GM23338 (cell line): ENCODE measurements around the gene EPB41L5. TPM values are rescaled to one million over a fixed set of nuclear protein-coding genes. Genes with fewer than 3 reads are reported as not detected.

ENCODE experiments used
- ATAC-seq: fragments of 200-7000 bp; cut with Tn5 transposase; 3 replicates; pipeline ENCODE4 v1.9.1; 2020
- DNase-seq: peaks from one replicate; pipeline ENCODE4 v3.0.0-alpha.2; 2015; ENCODE audit warnings: low spot score
- H2AFZ ChIP-seq: fragments of 200-600 bp; sonication (generic); 2 replicates; pipeline ENCODE4 v1.8.0; 2016; ENCODE audit warnings: antibody characterized with exemption, mild to moderate bottlenecking, moderate library complexity
- H3F3A ChIP-seq: fragments of 200-600 bp; sonication (generic); replicated peaks from 2 replicates; pipeline ENCODE4 v1.8.0; 2017; ENCODE audit warnings: antibody characterized with exemption, mixed run types, low read depth
- H3K27ac ChIP-seq: fragments of 200-600 bp; sonication (generic); 2 replicates; pipeline ENCODE4 v1.6.1; 2016; ENCODE audit warnings: low read depth
- H3K27me3 ChIP-seq: fragments of 200-600 bp; sonication (generic); 2 replicates; pipeline ENCODE4 v1.8.0; 2016; ENCODE audit warnings: mild to moderate bottlenecking, mixed run types, moderate library complexity; ENCODE audit not compliant: insufficient read depth
- H3K36me3 ChIP-seq: fragments of 200-600 bp; sonication (generic); 2 replicates; pipeline ENCODE4 v1.8.0; 2016; ENCODE audit warnings: mild to moderate bottlenecking; ENCODE audit not compliant: insufficient read depth
- H3K4me1 ChIP-seq: fragments of 200-600 bp; sonication (generic); 2 replicates; pipeline ENCODE4 v1.8.0; 2016; ENCODE audit warnings: mild to moderate bottlenecking, moderate library complexity; ENCODE audit not compliant: insufficient read depth
- H3K4me2 ChIP-seq: fragments of 200-600 bp; sonication (generic); 2 replicates; pipeline ENCODE4 v1.7.1; 2017; ENCODE audit warnings: mixed run types
- H3K4me3 ChIP-seq: fragments of 200-600 bp; sonication (generic); 2 replicates; pipeline ENCODE4 v1.6.1; 2016; ENCODE audit warnings: mixed run types
- H3K79me2 ChIP-seq: fragments of 200-600 bp; sonication (generic); replicated peaks from 2 replicates; pipeline ENCODE4 v1.8.0; 2017; ENCODE audit warnings: mild to moderate bottlenecking; ENCODE audit not compliant: insufficient read depth
- H3K9me2 ChIP-seq: fragments of 200-600 bp; sonication (generic); 2 replicates; pipeline ENCODE4 v1.8.0; 2017; ENCODE audit not compliant: insufficient read depth
- H4K20me1 ChIP-seq: fragments of 200-600 bp; sonication (generic); replicated peaks from 2 replicates; pipeline ENCODE4 v1.8.0; 2017; ENCODE audit warnings: mild to moderate bottlenecking; ENCODE audit not compliant: insufficient read depth
- H3K27ac Mint-ChIP-seq: 2 replicates; pipeline ENCODE4 v1.8.0; 2020; ENCODE audit warnings: inconsistent platforms, mild to moderate bottlenecking, moderate library complexity, mixed read lengths
- H3K27me3 Mint-ChIP-seq: 3 replicates; pipeline ENCODE4 v1.8.0; 2022; ENCODE audit warnings: low read depth, mild to moderate bottlenecking, moderate library complexity, mixed read lengths, inconsistent platforms; ENCODE audit not compliant: insufficient read depth, poor library complexity
- H3K36me3 Mint-ChIP-seq: 3 replicates; pipeline ENCODE4 v1.8.0; 2021; ENCODE audit warnings: low read depth, mild to moderate bottlenecking, inconsistent platforms, moderate library complexity, mixed read lengths
- H3K4me1 Mint-ChIP-seq: 3 replicates; pipeline ENCODE4 v1.8.0; 2020; ENCODE audit warnings: mild to moderate bottlenecking, inconsistent platforms, mixed read lengths
- H3K4me3 Mint-ChIP-seq: 3 replicates; pipeline ENCODE4 v1.8.0; 2021; ENCODE audit warnings: moderate library complexity, mild to moderate bottlenecking, inconsistent platforms, mixed read lengths
- H3K9me3 Mint-ChIP-seq: 3 replicates; pipeline ENCODE4 v1.8.0; 2020; ENCODE audit warnings: moderate library complexity, mild to moderate bottlenecking, inconsistent platforms, mixed read lengths
- CREB1 ChIP-seq: fragments of 250-450 bp; sonication (Bioruptor Pico); IDR thresholded peaks from 2 replicates; pipeline ENCODE4 v1.5.0; 2020; ENCODE audit warnings: low read depth, mild to moderate bottlenecking, moderate library complexity
- EZH2 ChIP-seq: fragments of 200-600 bp; sonication (generic); IDR thresholded peaks from one replicate; pipeline ENCODE4 v1.8.0; 2017; ENCODE audit warnings: antibody characterized with exemption, mild to moderate bottlenecking, low read depth; ENCODE audit not compliant: unreplicated experiment
- EZH2phosphoT487 ChIP-seq: fragments of 200-600 bp; sonication (generic); IDR thresholded peaks from one replicate; pipeline ENCODE4 v1.8.1; 2018; ENCODE audit warnings: antibody characterized with exemption; ENCODE audit not compliant: unreplicated experiment
- JUNB ChIP-seq: IDR thresholded peaks from one replicate; pipeline ENCODE4 v1.6.1; 2016; ENCODE audit warnings: antibody characterized with exemption; ENCODE audit not compliant: unreplicated experiment
- ZNF114 ChIP-seq: fragments of 250-450 bp; sonication (Bioruptor Pico); IDR thresholded peaks from 2 replicates; pipeline ENCODE4 v1.5.0; 2020; ENCODE audit warnings: mild to moderate bottlenecking, moderate library complexity
- ZNF331 ChIP-seq: fragments of 250-450 bp; sonication (Bioruptor Pico); IDR thresholded peaks from 2 replicates; pipeline ENCODE4 v1.5.0; 2020; ENCODE audit warnings: low read depth, mild to moderate bottlenecking, moderate library complexity
- polyA plus RNA-seq: library from polyadenylated mRNA; unstranded; fragments of >200 nt; fragmentation: Nextera tagmentation; extraction: Ambion mirVana; gene quantifications from 2 replicates; pipeline ENCODE4 v1.2.1, GENCODE V29; 2016
- total RNA-seq: library from RNA; depleted of rRNA; stranded (reverse); fragments of >200 nt; shearing (Covaris generic); gene quantifications from 2 replicates; pipeline ENCODE4 v1.2.3, GENCODE V29; 2014
- TF ChIP-seq, protein P1 (sequence below): IDR thresholded peaks from one replicate; pipeline ENCODE4 v1.6.1; 2018; ENCODE audit warnings: antibody characterized with exemption; ENCODE audit not compliant: unreplicated experiment
- TF ChIP-seq, protein P2 (sequence below): fragments of 250-450 bp; sonication (Bioruptor Pico); IDR thresholded peaks from 2 replicates; pipeline ENCODE4 v1.5.0; 2020; ENCODE audit warnings: mild to moderate bottlenecking, moderate library complexity

Gene EPB41L5
- total and polyA plus RNA-seq, 2 experiments from 2014 or later: 15.5 to 35.4 TPM

DNA sequence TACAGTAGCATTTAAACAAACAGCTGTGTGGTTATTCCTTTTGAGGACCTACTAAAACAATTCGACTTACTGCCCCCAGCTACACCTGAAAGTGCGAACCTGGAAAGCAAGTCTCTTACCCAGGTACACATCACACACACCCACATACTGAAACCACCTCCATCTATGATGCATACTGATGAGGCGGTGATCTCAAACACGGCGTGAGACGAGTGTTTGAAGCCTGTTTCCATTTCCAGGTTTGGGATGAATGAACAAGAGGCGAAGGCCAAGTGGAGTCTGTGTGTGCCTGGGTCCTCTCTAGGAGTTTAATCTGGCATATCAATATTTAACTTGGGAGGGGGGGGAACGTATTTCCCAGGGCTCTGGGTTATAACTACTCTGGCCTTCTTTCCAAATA, 208.7 kb downstream of the EPB41L5 start:
- H4K20me1 ChIP-seq: peaks cover 14% of the 10 kb centered on the region; the same call in 1 of the 2 replicates
- Mint-ChIP-seq H3K4me1 (peaks cover 18% of the 10 kb centered on the region), H3K27ac (no peak overlapping the region), H3K36me3 (peaks cover 20% of the 10 kb centered on the region), H3K9me3 (peaks cover 13% of the 10 kb centered on the region), H3K27me3 (peaks cover 36% of the 10 kb centered on the region), H3K4me3 (peak overlapping the region; percentile 64)
- H2AFZ ChIP-seq: no peak overlapping the region
- TF ChIP-seq EZH2 (no peak), ZNF114 (CRISPR knock-in tag) (no peak), JUNB (no peak), ZNF331 (CRISPR knock-in tag) (no peak), EZH2phosphoT487 (no peak), CREB1 (CRISPR knock-in tag) (no peak)
- TF ChIP-seq, protein P1, sequence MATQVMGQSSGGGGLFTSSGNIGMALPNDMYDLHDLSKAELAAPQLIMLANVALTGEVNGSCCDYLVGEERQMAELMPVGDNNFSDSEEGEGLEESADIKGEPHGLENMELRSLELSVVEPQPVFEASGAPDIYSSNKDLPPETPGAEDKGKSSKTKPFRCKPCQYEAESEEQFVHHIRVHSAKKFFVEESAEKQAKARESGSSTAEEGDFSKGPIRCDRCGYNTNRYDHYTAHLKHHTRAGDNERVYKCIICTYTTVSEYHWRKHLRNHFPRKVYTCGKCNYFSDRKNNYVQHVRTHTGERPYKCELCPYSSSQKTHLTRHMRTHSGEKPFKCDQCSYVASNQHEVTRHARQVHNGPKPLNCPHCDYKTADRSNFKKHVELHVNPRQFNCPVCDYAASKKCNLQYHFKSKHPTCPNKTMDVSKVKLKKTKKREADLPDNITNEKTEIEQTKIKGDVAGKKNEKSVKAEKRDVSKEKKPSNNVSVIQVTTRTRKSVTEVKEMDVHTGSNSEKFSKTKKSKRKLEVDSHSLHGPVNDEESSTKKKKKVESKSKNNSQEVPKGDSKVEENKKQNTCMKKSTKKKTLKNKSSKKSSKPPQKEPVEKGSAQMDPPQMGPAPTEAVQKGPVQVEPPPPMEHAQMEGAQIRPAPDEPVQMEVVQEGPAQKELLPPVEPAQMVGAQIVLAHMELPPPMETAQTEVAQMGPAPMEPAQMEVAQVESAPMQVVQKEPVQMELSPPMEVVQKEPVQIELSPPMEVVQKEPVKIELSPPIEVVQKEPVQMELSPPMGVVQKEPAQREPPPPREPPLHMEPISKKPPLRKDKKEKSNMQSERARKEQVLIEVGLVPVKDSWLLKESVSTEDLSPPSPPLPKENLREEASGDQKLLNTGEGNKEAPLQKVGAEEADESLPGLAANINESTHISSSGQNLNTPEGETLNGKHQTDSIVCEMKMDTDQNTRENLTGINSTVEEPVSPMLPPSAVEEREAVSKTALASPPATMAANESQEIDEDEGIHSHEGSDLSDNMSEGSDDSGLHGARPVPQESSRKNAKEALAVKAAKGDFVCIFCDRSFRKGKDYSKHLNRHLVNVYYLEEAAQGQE: no peak
- TF ChIP-seq, protein P2, sequence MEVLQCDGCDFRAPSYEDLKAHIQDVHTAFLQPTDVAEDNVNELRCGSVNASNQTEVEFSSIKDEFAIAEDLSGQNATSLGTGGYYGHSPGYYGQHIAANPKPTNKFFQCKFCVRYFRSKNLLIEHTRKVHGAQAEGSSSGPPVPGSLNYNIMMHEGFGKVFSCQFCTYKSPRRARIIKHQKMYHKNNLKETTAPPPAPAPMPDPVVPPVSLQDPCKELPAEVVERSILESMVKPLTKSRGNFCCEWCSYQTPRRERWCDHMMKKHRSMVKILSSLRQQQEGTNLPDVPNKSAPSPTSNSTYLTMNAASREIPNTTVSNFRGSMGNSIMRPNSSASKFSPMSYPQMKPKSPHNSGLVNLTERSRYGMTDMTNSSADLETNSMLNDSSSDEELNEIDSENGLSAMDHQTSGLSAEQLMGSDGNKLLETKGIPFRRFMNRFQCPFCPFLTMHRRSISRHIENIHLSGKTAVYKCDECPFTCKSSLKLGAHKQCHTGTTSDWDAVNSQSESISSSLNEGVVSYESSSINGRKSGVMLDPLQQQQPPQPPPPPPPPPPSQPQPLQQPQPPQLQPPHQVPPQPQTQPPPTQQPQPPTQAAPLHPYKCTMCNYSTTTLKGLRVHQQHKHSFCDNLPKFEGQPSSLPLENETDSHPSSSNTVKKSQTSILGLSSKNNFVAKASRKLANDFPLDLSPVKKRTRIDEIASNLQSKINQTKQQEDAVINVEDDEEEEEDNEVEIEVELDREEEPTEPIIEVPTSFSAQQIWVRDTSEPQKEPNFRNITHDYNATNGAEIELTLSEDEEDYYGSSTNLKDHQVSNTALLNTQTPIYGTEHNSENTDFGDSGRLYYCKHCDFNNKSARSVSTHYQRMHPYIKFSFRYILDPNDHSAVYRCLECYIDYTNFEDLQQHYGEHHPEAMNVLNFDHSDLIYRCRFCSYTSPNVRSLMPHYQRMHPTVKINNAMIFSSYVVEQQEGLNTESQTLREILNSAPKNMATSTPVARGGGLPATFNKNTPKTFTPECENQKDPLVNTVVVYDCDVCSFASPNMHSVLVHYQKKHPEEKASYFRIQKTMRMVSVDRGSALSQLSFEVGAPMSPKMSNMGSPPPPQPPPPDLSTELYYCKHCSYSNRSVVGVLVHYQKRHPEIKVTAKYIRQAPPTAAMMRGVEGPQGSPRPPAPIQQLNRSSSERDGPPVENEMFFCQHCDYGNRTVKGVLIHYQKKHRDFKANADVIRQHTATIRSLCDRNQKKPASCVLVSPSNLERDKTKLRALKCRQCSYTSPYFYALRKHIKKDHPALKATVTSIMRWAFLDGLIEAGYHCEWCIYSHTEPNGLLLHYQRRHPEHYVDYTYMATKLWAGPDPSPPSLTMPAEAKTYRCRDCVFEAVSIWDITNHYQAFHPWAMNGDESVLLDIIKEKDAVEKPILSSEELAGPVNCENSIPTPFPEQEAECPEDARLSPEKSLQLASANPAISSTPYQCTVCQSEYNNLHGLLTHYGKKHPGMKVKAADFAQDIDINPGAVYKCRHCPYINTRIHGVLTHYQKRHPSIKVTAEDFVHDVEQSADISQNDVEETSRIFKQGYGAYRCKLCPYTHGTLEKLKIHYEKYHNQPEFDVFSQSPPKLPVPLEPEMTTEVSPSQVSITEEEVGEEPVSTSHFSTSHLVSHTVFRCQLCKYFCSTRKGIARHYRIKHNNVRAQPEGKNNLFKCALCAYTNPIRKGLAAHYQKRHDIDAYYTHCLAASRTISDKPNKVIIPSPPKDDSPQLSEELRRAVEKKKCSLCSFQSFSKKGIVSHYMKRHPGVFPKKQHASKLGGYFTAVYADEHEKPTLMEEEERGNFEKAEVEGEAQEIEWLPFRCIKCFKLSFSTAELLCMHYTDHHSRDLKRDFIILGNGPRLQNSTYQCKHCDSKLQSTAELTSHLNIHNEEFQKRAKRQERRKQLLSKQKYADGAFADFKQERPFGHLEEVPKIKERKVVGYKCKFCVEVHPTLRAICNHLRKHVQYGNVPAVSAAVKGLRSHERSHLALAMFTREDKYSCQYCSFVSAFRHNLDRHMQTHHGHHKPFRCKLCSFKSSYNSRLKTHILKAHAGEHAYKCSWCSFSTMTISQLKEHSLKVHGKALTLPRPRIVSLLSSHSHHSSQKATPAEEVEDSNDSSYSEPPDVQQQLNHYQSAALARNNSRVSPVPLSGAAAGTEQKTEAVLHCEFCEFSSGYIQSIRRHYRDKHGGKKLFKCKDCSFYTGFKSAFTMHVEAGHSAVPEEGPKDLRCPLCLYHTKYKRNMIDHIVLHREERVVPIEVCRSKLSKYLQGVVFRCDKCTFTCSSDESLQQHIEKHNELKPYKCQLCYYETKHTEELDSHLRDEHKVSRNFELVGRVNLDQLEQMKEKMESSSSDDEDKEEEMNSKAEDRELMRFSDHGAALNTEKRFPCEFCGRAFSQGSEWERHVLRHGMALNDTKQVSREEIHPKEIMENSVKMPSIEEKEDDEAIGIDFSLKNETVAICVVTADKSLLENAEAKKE: no peak
- H3K79me2 ChIP-seq: peaks cover 14% of the 10 kb centered on the region
- H3K4me3 ChIP-seq: no peak overlapping the region
- H3K4me1 ChIP-seq: no peaks in the 10 kb centered on the region; the same call in 1 of the 2 replicates
- peaks cover 29% of the 10 kb centered on the region for H3K27me3 ChIP-seq
- H3K27ac ChIP-seq: no peak overlapping the region
- peaks cover 6% of the 10 kb centered on the region; the same call in 1 of the 2 replicates for H3K9me2 ChIP-seq
- H3F3A ChIP-seq: no peaks in the 10 kb centered on the region
- DNase-seq (no peak), ATAC-seq (no peak)
- H3K36me3 ChIP-seq: no peaks in the 10 kb centered on the region; the same call in 1 of the 2 replicates
- H3K4me2 ChIP-seq: no peak overlapping the region
